Upper lobe of left lung (tissue), 4 donors: ENCODE results near the gene HECTD4.

Experiments used
- EP300 ChIP-seq, 4 donors: sonication (generic); formaldehyde crosslinking; IDR thresholded peaks; one replicate each; pipeline ENCODE4 v1.5.1; 2017; ENCODE audit warnings: antibody characterized with exemption in 4 of 4, control low read depth in 2 of 4
- POLR2A ChIP-seq, 4 donors: fragments of 450-650 bp; IDR thresholded peaks; one replicate each; pipeline ENCODE4 v1.5.1; 2016 to 2017; ENCODE audit warnings: antibody characterized with exemption in 4 of 4, mild to moderate bottlenecking in 2 of 4
- TF ChIP-seq, protein P1 (sequence below), 6 experiments: fragments of 450-650 bp in 4 of 6; fragments of 200-600 bp in 2 of 6; sonication (generic) in 2 of 6; IDR thresholded peaks; one replicate each; pipeline ENCODE4 v1.5.1; 2016 to 2019; ENCODE audit warnings: antibody characterized with exemption in 6 of 6

DNA sequence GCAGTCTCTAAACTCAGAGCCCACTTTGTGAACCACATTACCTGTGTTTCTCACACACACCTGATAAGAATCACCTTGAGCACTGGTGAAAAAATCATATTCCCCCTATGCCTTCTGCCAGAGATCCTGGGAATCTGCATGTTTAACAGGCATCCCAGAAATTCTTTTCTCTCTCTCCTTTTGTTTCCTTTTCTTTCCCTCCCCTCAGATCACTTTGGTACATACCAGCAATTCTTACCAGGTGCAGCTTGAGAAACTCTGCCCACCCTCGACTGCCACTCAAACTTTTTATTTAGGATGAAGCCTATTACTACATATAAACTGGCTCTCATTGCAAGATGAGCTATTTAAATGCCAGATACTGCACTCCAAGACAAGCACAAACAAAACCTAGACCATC lies 36.0 kb downstream of the HECTD4 start:
- TF ChIP-seq, protein P1, sequence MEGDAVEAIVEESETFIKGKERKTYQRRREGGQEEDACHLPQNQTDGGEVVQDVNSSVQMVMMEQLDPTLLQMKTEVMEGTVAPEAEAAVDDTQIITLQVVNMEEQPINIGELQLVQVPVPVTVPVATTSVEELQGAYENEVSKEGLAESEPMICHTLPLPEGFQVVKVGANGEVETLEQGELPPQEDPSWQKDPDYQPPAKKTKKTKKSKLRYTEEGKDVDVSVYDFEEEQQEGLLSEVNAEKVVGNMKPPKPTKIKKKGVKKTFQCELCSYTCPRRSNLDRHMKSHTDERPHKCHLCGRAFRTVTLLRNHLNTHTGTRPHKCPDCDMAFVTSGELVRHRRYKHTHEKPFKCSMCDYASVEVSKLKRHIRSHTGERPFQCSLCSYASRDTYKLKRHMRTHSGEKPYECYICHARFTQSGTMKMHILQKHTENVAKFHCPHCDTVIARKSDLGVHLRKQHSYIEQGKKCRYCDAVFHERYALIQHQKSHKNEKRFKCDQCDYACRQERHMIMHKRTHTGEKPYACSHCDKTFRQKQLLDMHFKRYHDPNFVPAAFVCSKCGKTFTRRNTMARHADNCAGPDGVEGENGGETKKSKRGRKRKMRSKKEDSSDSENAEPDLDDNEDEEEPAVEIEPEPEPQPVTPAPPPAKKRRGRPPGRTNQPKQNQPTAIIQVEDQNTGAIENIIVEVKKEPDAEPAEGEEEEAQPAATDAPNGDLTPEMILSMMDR (IDR thresholded peaks at IDR 0.05) = no peak
- TF ChIP-seq POLR2A (IDR thresholded peaks at IDR 0.05) (no peak), EP300 (IDR thresholded peaks at IDR 0.05) (no peak)
